GM12878 (cell line): ENCODE results near the gene TNNT1.

Experiments used
- CTCF ChIP-seq, 3 experiments: IDR thresholded peaks in 2 of 3; conservative IDR thresholded peaks in 1 of 3; 2 replicates each; pipeline ENCODE4 v1.5.1; 2011; ENCODE audit warnings: low read depth in 3 of 3, low read length in 3 of 3, mild to moderate bottlenecking in 3 of 3, control low read depth in 2 of 3, moderate library complexity in 2 of 3, inconsistent platforms in 1 of 3, mixed read lengths in 1 of 3; ENCODE audit not compliant: control insufficient read depth in 2 of 3, insufficient read depth in 1 of 3; ENCODE audit errors: extremely low read depth in 1 of 3
- EP300 ChIP-seq, 2 experiments: fragments of 150-350 bp in 1 of 2; IDR thresholded peaks; 2 replicates each; pipeline ENCODE4 v1.6.1; 2011 to 2012; ENCODE audit warnings: low read depth in 2 of 2, low read length in 2 of 2, borderline replicate concordance in 1 of 2, improper control_type of control experiment in 1 of 2, inconsistent platforms in 1 of 2; ENCODE audit not compliant: control insufficient read depth in 1 of 2
- FOXK2 ChIP-seq: fragments of 450-650 bp; IDR thresholded peaks from 2 replicates; pipeline ENCODE4 v1.6.1; 2017; ENCODE audit warnings: mild to moderate bottlenecking, moderate library complexity
- IKZF1 ChIP-seq: fragments of 450-650 bp; conservative IDR thresholded peaks from 2 replicates; pipeline ENCODE4 v1.6.1; 2017; ENCODE audit warnings: antibody characterized with exemption, mild to moderate bottlenecking
- POLR2A ChIP-seq: IDR thresholded peaks from 2 replicates; pipeline ENCODE4 v1.6.1; 2011; ENCODE audit warnings: low read depth, mild to moderate bottlenecking, low read length
- RCOR1 ChIP-seq: conservative IDR thresholded peaks from 2 replicates; pipeline ENCODE4 v1.6.1; 2012; ENCODE audit warnings: low read depth, low read length, improper control_type of control experiment
- SRF ChIP-seq, 2 experiments: IDR thresholded peaks; 2 replicates each; pipeline ENCODE4 v1.6.1; 2011; ENCODE audit warnings: low read depth in 2 of 2, low read length in 2 of 2, mild to moderate bottlenecking in 1 of 2, moderate library complexity in 1 of 2
- TAF1 ChIP-seq: IDR thresholded peaks from 2 replicates; pipeline ENCODE4 v1.6.1; 2011; ENCODE audit warnings: mild to moderate bottlenecking, low read depth, low read length, borderline replicate concordance
- USF2 ChIP-seq: IDR thresholded peaks from 2 replicates; pipeline ENCODE4 v1.6.1; 2011; ENCODE audit warnings: low read depth, low read length, improper control_type of control experiment, borderline replicate concordance
- ZNF207 ChIP-seq: fragments of 450-650 bp; IDR thresholded peaks from 2 replicates; pipeline ENCODE4 v1.6.1; 2014; ENCODE audit warnings: antibody characterized with exemption, mild to moderate bottlenecking, borderline replicate concordance
- ZNF687 ChIP-seq: fragments of 450-650 bp; IDR thresholded peaks from 2 replicates; pipeline ENCODE4 v1.6.1; 2017; ENCODE audit warnings: mild to moderate bottlenecking, moderate library complexity
- TF ChIP-seq, protein P1 (sequence below): IDR thresholded peaks from 2 replicates; pipeline ENCODE4 v1.6.1; 2011; ENCODE audit warnings: mild to moderate bottlenecking, low read depth, low read length, moderate library complexity; ENCODE audit not compliant: insufficient replicate concordance

GRCh38 chr19:55174425-55175116 is 25.6 kb upstream of the TNNT1 start:
- TF ChIP-seq, protein P1, sequence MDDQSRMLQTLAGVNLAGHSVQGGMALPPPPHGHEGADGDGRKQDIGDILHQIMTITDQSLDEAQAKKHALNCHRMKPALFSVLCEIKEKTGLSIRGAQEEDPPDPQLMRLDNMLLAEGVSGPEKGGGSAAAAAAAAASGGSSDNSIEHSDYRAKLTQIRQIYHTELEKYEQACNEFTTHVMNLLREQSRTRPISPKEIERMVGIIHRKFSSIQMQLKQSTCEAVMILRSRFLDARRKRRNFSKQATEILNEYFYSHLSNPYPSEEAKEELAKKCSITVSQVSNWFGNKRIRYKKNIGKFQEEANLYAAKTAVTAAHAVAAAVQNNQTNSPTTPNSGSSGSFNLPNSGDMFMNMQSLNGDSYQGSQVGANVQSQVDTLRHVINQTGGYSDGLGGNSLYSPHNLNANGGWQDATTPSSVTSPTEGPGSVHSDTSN: no peak
- no peak for TF ChIP-seq CTCF (IDR thresholded peaks at IDR 0.05 in 2 of 3, conservative IDR thresholded peaks at IDR 0.05 in 1 of 3; ENCODE audit: control insufficient read depth in 2 of 3, extremely low read depth in 1 of 3, insufficient read depth in 1 of 3, low read depth in 3 of 3, low read length in 3 of 3)
- TF ChIP-seq EP300 (IDR thresholded peaks at IDR 0.05; ENCODE audit: borderline replicate concordance in 1 of 2, control insufficient read depth in 1 of 2, low read depth in 2 of 2, low read length in 2 of 2): no peak
- TF ChIP-seq FOXK2: no peak
- no peak for TF ChIP-seq POLR2A
- TF ChIP-seq RCOR1: no peak
- TF ChIP-seq USF2: no peak
- no peak for TF ChIP-seq ZNF687
- TF ChIP-seq TAF1: no peak
- TF ChIP-seq IKZF1: no peak
- no peak for TF ChIP-seq SRF (IDR thresholded peaks at IDR 0.05; ENCODE audit: low read depth in 2 of 2, low read length in 2 of 2)
- TF ChIP-seq ZNF207: no peak
